ENCODE results near the gene POU2F2.

DNA sequence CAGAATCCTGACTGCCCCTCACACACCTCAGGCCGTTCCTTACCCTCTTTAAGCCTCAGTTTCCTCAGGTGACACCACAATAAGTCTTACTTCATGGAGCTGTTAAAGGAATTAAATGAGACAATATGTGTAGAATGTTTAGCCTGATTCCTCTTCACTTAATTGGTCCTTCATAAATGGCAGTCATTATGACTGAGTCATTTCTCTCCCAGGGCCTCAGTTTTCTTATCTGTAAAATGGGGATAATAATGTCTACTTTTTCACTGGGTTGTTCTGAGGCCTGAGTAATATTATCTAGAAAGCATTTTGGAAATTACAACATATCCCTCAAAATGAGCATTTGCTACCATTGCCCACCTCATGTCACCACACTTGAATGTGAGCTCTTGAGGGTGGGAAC, 21.6 kb downstream of the POU2F2 start:
- TF ChIP-seq HMGA2 (CRISPR knock-in tag; IDR thresholded peaks at IDR 0.05) (no peak), IRF2 (CRISPR knock-in tag; IDR thresholded peaks at IDR 0.05; ENCODE audit: borderline replicate concordance, low read depth) (no peak), FOXK1 (CRISPR knock-in tag; IDR thresholded peaks at IDR 0.05) (no peak), SP1 (CRISPR knock-in tag; conservative IDR thresholded peaks at IDR 0.05) (no peak), ELF4 (CRISPR knock-in tag; IDR thresholded peaks at IDR 0.05; ENCODE audit: low read depth) (no peak), ESRRA (CRISPR knock-in tag; IDR thresholded peaks at IDR 0.05; ENCODE audit: borderline replicate concordance) (no peak), TP53 (CRISPR knock-in tag; IDR thresholded peaks at IDR 0.05) (no peak)
- TF ChIP-seq, protein P1, sequence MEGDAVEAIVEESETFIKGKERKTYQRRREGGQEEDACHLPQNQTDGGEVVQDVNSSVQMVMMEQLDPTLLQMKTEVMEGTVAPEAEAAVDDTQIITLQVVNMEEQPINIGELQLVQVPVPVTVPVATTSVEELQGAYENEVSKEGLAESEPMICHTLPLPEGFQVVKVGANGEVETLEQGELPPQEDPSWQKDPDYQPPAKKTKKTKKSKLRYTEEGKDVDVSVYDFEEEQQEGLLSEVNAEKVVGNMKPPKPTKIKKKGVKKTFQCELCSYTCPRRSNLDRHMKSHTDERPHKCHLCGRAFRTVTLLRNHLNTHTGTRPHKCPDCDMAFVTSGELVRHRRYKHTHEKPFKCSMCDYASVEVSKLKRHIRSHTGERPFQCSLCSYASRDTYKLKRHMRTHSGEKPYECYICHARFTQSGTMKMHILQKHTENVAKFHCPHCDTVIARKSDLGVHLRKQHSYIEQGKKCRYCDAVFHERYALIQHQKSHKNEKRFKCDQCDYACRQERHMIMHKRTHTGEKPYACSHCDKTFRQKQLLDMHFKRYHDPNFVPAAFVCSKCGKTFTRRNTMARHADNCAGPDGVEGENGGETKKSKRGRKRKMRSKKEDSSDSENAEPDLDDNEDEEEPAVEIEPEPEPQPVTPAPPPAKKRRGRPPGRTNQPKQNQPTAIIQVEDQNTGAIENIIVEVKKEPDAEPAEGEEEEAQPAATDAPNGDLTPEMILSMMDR (IDR thresholded peaks at IDR 0.05): no peak
- TF ChIP-seq, protein P2, sequence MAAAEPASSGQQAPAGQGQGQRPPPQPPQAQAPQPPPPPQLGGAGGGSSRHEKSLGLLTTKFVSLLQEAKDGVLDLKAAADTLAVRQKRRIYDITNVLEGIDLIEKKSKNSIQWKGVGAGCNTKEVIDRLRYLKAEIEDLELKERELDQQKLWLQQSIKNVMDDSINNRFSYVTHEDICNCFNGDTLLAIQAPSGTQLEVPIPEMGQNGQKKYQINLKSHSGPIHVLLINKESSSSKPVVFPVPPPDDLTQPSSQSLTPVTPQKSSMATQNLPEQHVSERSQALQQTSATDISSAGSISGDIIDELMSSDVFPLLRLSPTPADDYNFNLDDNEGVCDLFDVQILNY (CRISPR knock-in tag; IDR thresholded peaks at IDR 0.05): no peak
- TF ChIP-seq, protein P3, sequence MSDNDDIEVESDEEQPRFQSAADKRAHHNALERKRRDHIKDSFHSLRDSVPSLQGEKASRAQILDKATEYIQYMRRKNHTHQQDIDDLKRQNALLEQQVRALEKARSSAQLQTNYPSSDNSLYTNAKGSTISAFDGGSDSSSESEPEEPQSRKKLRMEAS (CRISPR knock-in tag; IDR thresholded peaks at IDR 0.05): no peak
- TF ChIP-seq, protein P4, sequence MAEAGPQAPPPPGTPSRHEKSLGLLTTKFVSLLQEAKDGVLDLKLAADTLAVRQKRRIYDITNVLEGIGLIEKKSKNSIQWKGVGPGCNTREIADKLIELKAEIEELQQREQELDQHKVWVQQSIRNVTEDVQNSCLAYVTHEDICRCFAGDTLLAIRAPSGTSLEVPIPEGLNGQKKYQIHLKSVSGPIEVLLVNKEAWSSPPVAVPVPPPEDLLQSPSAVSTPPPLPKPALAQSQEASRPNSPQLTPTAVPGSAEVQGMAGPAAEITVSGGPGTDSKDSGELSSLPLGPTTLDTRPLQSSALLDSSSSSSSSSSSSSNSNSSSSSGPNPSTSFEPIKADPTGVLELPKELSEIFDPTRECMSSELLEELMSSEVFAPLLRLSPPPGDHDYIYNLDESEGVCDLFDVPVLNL (CRISPR knock-in tag; IDR thresholded peaks at IDR 0.05; ENCODE audit: borderline replicate concordance, low read depth): no peak

Data from WTC11 (cell line).